CD4-positive, alpha-beta T cell treated with Interleukin-10 for 1 hour (primary cell): ENCODE results near the gene CRAMP1.

ENCODE experiments used
- DNase-seq: peaks from one replicate; pipeline ENCODE4 v3.0.0-alpha.2; 2020

CRAMP1 gene

GRCh38 chr16:1602285-1602684 is 9.9 kb upstream of the CRAMP1 start:
- DNase-seq = no peak

GRCh38 chr16:1606774-1607173 is 5.4 kb upstream of the CRAMP1 start:
- DNase-seq = no peak

GRCh38 chr16:1607971-1608370 is 4.2 kb upstream of the CRAMP1 start:
- no peak for DNase-seq

GRCh38 chr16:1610071-1610898 is 1.9 kb upstream of the CRAMP1 start:
- DNase-seq = peak; percentile 91

GRCh38 chr16:1610899-1611632 is 1.1 kb upstream of the CRAMP1 start:
- no peak for DNase-seq

GRCh38 chr16:1613211-1613622 is 1.1 kb downstream of the CRAMP1 start:
- DNase-seq = no peak

- DNase-seq = peak; percentile 16
Measured at GRCh38 chr16:1613728-1614455, 1.7 kb downstream of the CRAMP1 start.

GRCh38 chr16:1614456-1615102 is 2.4 kb downstream of the CRAMP1 start:
- DNase-seq = no peak

- DNase-seq = no peak
Measured at GRCh38 chr16:1615761-1616160, 3.6 kb downstream of the CRAMP1 start.

- DNase-seq = no peak
Measured at GRCh38 chr16:1619976-1620375, 7.8 kb downstream of the CRAMP1 start.

- DNase-seq = no peak
Measured at GRCh38 chr16:1620391-1620790, 8.2 kb downstream of the CRAMP1 start.

GRCh38 chr16:1621851-1622250 is 9.7 kb downstream of the CRAMP1 start:
- no peak for DNase-seq

- no peak for DNase-seq
Measured at GRCh38 chr16:1626327-1626726, 14.2 kb downstream of the CRAMP1 start.

- no peak for DNase-seq
Measured at GRCh38 chr16:1626776-1627175, 14.6 kb downstream of the CRAMP1 start.

GRCh38 chr16:1630450-1631213 is 18.5 kb downstream of the CRAMP1 start:
- no peak for DNase-seq

GRCh38 chr16:1631230-1631629 is 19.1 kb downstream of the CRAMP1 start:
- DNase-seq = no peak

GRCh38 chr16:1631931-1632637 is 19.9 kb downstream of the CRAMP1 start:
- no peak for DNase-seq

- DNase-seq = no peak
Measured at GRCh38 chr16:1632638-1632970, 20.4 kb downstream of the CRAMP1 start.

- DNase-seq = no peak
Measured at GRCh38 chr16:1633310-1633709, 21.1 kb downstream of the CRAMP1 start.

- DNase-seq = no peak
Measured at GRCh38 chr16:1634541-1634940, 22.4 kb downstream of the CRAMP1 start.

- DNase-seq = no peak
Measured at GRCh38 chr16:1635070-1635469, 22.9 kb downstream of the CRAMP1 start.

- DNase-seq = peak; percentile 10
Measured at GRCh38 chr16:1637526-1637925, 25.4 kb downstream of the CRAMP1 start.
